GM19438 (cell line): ENCODE data around the gene RAB4B.
"Not testable (repeated sequence)": the region's sequence is repeated elsewhere in the genome, so short reads cannot be mapped to it uniquely, and the experiment has no call there.

Experiments used
- ATAC-seq: cut with Tn5 transposase; IDR thresholded peaks from one replicate; pipeline ENCODE4 v1.9.1; 2021; ENCODE audit warnings: low read depth; ENCODE audit not compliant: unreplicated experiment

The RAB4B gene

GRCh38 chr19:40801426-40802299, 23.6 kb downstream of the RAB4B start:
- ATAC-seq, result no peak

- no peak for ATAC-seq
Observed at GRCh38 chr19:40802300-40803169, 24.5 kb downstream of the RAB4B start.

DNA sequence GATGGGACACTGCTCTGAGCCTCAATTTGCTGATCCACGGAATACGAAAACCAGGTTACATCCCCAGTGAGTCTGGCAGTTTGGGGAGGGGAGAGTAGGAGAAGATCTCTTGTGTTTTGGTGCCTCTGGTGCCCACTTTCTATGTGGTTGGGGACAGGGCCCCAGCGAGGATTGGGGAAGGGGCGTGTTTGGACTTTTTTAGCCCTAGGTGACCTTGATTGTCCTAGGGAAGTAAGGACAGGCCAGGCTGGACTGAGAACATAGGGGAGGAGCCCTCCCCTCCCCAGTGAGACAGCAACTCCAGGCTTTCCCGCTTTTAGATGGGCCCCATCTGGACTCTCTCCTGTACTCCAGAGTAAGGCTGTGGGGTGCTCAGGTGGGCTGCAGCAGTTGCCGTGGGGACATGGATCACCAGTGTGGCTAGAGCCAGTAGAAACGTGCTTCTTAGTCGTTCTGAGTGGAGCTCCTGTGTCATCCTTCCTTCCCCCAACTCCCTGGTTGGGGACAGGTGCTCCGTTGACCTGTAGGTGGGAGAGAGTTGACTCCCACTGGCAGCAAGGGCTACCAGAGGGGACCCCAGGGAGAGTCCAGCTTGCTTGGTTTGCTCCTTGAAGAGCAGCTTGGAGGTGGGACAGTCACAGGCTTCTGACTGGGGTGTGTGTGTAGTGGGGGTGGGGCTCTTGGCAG, 25.3 kb downstream of the RAB4B start:
- no peak for ATAC-seq

DNA sequence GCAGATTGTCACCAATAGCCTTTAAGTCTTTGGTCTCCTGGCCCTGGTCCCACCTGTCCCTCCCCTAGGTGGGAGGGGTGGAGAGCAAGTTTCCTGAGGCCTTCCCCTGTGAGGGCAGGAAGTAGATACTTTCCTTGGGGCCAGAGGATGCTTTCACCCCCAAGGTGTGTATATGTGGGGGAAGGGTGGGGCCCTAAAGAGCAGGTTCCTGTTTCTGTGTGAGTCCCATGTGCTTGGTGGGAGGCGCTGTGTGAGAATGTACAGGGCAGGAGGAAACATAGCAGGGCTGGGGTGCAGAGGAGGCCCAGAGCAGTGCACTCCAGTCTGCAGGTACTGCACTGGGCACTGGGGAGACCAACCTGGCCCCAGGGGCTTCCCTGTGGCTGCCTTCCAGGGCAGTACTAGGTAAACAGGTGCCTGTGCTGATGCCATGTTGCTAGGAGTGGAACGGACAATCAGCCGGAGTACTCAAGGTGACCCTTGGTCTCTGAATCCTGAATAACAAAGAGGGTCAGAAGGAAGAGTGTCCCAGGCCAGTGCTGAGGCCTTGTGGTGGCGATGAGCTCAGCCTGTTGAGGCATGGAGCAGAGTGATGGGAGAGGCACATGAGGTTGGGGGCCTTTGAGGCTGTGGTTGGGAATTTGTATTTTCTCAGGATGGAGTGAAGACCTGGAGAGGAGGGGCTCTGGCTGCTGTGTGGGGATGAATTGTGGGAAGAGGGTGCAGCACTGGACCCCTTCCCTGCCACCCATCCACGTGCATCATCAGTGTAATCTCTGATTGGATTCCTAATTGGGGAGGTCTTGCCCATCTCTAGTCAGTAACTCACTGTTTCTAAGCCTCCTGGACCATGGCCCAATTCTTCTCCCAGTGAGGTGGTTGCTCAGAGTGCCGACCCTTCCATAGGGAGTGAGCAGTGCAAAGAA, 26.1 kb downstream of the RAB4B start:
- no peak for ATAC-seq

DNA sequence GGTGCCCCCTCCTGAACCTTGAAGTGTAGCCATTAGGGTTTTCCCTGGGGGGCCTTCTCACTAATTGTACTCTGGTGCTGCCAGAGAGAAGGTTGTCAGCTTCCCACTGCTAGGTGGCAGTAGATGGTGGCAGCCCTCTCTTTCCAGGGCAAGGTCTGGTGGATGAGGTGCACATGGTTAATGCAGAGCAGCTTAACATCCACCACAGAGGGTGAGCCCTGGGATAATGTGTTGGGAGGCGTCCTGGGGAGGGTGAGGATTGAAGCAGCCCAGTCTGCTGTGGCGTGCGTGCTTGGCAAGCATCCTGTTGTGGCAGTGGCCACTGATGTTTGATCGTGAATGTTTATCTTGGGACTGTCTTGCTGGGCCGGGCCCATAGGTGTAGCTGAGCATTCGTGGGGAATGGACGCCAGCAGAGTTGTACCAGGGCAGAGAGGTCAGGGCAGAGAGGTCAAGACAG, 26.8 kb downstream of the RAB4B start:
- no peak for ATAC-seq

- ATAC-seq, result no peak
Observed at GRCh38 chr19:40805258-40805868, 27.3 kb downstream of the RAB4B start.

DNA sequence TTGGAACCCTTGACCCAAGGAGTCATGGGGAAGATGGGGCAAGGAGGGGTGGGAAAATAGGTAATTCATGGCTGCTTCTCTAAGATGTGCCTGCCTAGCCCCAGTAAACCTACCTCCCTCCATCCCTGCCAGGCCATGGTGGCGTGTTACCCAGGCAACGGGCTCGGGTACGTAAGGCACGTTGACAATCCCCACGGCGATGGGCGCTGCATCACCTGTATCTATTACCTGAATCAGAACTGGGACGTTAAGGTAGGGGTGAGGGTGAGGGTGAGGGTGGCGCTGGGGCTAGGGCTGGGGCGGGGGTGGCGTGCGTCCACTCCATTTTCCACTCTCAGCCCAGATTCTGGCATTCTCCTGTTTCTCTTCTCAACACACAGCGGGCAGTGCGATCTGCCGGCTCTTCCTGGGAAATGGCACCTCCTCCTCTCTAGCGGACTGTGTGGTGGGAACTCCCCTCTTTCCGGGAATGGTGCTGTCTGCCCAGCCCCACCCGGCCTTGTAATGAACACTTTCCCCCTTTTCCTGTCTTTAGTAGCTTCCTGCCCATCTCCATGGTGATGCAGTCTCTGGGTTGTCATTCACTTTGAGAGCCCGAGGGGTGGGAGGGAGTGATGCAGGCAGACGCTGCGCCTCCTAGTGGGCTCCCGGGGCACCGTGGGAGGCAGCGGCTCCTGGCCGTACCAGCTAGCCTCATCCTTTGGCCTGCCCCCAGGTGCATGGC, 28.5 kb downstream of the RAB4B start:
- no peak for ATAC-seq

DNA sequence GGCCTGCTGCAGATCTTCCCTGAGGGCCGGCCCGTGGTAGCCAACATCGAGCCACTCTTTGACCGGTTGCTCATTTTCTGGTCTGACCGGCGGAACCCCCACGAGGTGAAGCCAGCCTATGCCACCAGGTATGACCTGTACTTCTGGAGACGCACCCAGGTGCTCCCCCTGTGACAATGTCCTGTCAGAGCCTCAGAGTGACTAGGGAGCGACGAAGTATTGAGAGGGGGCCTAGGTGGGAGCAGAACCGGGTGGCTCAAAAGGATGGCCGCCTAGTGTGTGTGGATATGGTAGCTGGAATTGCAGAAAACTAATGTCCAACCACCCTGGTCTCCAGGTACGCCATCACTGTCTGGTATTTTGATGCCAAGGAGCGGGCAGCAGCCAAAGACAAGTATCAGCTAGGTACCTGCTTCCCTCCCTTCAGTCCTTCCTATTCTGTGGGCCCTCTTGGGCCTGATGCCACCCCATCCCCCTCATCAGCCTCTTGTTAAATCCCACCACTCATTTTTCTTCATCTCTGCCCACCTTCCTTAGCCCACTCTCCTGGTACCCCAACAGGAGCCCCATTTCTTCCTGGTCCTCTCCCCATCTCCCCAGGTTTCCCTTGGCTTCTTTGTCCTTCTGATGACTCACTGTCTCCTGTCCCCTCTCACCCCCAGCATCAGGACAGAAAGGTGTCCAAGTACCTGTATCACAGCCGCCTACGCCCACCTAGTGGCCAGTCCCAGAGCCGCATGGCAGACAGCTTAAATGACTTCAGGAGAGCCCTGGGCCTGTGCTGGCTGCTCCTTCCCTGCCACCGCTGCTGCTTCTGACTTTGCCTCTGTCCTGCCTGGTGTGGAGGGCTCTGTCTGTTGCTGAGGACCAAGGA, 29.3 kb downstream of the RAB4B start:
- no peak for ATAC-seq

DNA sequence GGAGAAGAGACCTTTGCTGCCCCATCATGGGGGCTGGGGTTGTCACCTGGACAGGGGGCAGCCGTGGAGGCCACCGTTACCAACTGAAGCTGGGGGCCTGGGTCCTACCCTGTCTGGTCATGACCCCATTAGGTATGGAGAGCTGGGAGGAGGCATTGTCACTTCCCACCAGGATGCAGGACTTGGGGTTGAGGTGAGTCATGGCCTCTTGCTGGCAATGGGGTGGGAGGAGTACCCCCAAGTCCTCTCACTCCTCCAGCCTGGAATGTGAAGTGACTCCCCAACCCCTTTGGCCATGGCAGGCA, 29.9 kb downstream of the RAB4B start:
- no peak for ATAC-seq

DNA sequence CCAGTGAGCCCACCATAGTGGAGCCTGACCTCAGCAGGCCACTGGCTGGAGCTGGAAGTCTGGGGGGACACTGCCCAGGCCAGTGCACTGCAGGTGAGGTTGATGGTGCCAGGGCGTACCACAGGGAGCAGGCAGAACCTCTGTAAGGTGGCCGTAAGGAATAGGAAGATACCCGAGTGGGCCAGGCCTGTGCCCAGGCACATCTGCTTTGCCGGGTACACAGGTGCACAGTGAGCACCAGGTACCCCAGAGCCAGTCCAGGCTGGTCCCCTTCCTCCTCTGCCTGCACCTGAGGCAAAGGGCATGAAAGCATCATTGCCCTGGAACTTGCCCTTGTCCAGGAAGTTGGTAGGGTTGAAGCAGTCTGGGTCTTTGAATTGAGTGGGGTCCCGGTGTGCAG, 30.4 kb downstream of the RAB4B start:
- no peak for ATAC-seq

DNA sequence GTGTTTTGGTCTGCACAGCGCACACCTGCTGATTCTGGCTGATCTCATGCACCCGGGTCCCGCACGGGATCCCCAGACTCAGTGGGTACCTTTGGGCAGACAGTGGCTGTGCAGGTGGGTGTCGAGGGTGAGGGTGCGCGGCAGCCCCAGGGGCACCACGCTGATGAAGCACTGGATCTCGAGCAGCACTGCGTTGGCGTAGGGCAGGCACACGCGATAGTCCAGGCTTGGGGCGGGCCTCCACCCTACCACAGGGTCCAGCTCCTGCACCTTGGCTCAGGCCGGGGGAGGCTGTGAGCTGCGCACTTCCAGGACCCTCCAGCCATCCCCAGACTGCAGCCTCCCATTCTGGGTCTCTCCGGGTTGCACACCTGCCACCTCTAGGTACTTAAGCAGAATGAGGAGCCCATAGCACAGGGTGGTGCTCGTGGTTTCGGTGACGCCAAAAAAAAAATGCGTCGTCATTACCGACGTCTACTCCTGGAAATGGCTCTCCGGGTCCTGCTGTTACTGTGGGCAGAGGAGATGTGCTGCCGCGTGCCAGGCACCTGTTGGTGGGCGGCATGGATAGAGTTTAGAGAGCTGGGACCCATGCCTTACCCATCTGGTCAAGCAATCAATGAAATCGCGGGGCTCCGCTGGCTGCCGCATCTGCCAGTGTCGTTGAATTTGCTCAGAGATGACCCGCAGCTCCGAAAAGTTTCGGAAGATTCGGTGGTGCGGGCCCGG, 31.5 kb downstream of the RAB4B start:
- ATAC-seq, result no peak

GRCh38 chr19:40810160-40810559, 32.1 kb downstream of the RAB4B start:
- ATAC-seq, result no peak

- peak; percentile 70 for ATAC-seq
Observed at GRCh38 chr19:40810649-40811408, 32.8 kb downstream of the RAB4B start.

GRCh38 chr19:40811478-40812341, 33.7 kb downstream of the RAB4B start:
- ATAC-seq, result no peak

DNA sequence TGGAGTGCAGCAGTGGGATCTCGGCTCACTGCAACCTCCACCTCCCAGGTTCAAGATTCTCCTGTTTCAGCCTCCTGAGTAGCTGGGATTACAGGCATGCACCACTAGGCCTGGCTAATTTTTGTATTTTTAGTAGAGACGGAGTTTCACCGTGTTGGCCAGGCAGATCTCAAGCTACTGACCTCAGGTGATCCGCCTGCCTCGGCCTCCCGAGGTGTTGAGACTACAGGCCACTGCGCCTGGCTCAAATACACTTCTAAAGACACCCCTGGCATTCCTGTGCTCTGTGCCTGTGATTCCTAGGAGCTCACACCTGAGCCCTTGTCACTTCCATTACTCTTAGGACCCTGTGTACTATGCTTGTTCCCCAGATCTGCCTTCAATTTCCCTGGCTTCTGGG, 34.5 kb downstream of the RAB4B start:
- not testable (repeated sequence) for ATAC-seq

- no peak for ATAC-seq
Observed at GRCh38 chr19:40813182-40813581, 35.1 kb downstream of the RAB4B start.
